ENCODE data around the gene C3orf20. TPM values are rescaled to one million over a fixed set of nuclear protein-coding genes. Genes with fewer than 3 reads are reported as not detected.

The C3orf20 gene
- total and polyA plus RNA-seq, 2 of the 13 experiments (the other 11 are each of a cell fraction or from before 2014, with no cell fraction given), result 0.03 to 0.04 TPM

- Histone ChIP-seq H2AFZ (ENCODE audit: low read length) (no peak overlapping the region), H3K9ac (ENCODE audit: insufficient read depth, low read depth, low read length) (no peak overlapping the region), H3K27me3 (ENCODE audit: control insufficient read depth in 1 of 2, insufficient read depth in 2 of 2, low read length in 2 of 2) (peaks cover 0 to 7% of the 10 kb centered on the region in 2 experiments; a peak in 1 of 5 replicates), H3K9me3 (ENCODE audit: low read length) (no peaks in the 10 kb centered on the region), H3K4me1 (ENCODE audit: insufficient read depth, low read length) (no peaks in the 10 kb centered on the region), H3K4me3 (replicated peaks in 1 of 3; ENCODE audit: insufficient read depth in 1 of 3, low read depth in 2 of 3, low read length in 3 of 3) (no peak overlapping the region), H3K4me2 (ENCODE audit: low read depth, low read length) (no peak overlapping the region), H4K20me1 (ENCODE audit: insufficient read depth, low read length) (no peaks in the 10 kb centered on the region), H3K27ac (ENCODE audit: extremely low read length, insufficient read depth, low read length) (no peak overlapping the region), H3K36me3 (replicated peaks in 1 of 2; ENCODE audit: control insufficient read depth in 1 of 2, insufficient read depth in 2 of 2, low read length in 2 of 2) (no peaks in the 10 kb centered on the region), H3K79me2 (ENCODE audit: insufficient read depth, low read length) (no peaks in the 10 kb centered on the region)
- ChIA-PET CTCF (ENCODE audit: low intra/inter-chr PET ratio, low total read pairs) (no interaction called here), POLR2A (no interaction called here)
- ATAC-seq (no peak; the same call in 2 of the 3 replicates), FAIRE-seq (no peak), DNase-seq (ENCODE audit: low spot score) (no peak)
- no TSS peak for BruUV-seq (replicated peaks)
- no CpG with 5 or more reads among the region's 14 CpGs for WGBS (ENCODE audit: low lambda C conversion rate)
- no peak for TF ChIP-seq RERE (CRISPR knock-in tag; IDR thresholded peaks at IDR 0.05; ENCODE audit: low read depth)
- TF ChIP-seq UBTF (CRISPR knock-in tag; IDR thresholded peaks at IDR 0.05), result no peak
- no peak for TF ChIP-seq ZNF615 (CRISPR knock-in tag; IDR thresholded peaks at IDR 0.05; ENCODE audit: borderline replicate concordance)
- no peak for TF ChIP-seq TBX3 (IDR thresholded peaks at IDR 0.05; ENCODE audit: borderline replicate concordance)
- TF ChIP-seq ZNF224 (CRISPR knock-in tag; IDR thresholded peaks at IDR 0.05), result no peak
- TF ChIP-seq MAFG (CRISPR knock-in tag; IDR thresholded peaks at IDR 0.05), result no peak
- TF ChIP-seq KLF16 (CRISPR knock-in tag; IDR thresholded peaks at IDR 0.05), result no peak
- no peak for TF ChIP-seq PREB (CRISPR knock-in tag; IDR thresholded peaks at IDR 0.05)
- no peak for TF ChIP-seq NCOA5 (CRISPR knock-in tag; IDR thresholded peaks at IDR 0.05)
- in situ Hi-C loops (cut with HindIII; ENCODE audit: extremely low pct_ligation_motif_present, low pct_unique_long_range_greater_than_20kb) (no loop called here), intact Hi-C loops (cut with micrococcal nuclease; ENCODE audit: unreplicated experiment) (no loop called here)
These were observed 82.3 kb downstream of the C3orf20 start for GRCh38 chr3:14757153-14757700.

All from HepG2 (cell line).